Lower lobe of right lung (tissue), 2 donors: Measurements from ENCODE around the gene ATP10B. TPM values are rescaled to one million over a fixed set of nuclear protein-coding genes. Genes with fewer than 3 reads are reported as not detected.

Source experiments
- ATAC-seq, 2 donors: fragments of 200-7000 bp; cut with Tn5 transposase; one replicate each; pipeline ENCODE4 v1.9.1; 2020 to 2022; ENCODE audit warnings: mild to moderate bottlenecking in 2 of 2, moderate library complexity in 2 of 2
- DNase-seq: peaks from one replicate; pipeline ENCODE4 v3.0.0-alpha.2; 2020
- H3K27ac ChIP-seq: fragments of 200-600 bp; one replicate; pipeline ENCODE4 v1.8.0; 2022
- H3K27me3 ChIP-seq: fragments of 200-600 bp; one replicate; pipeline ENCODE4 v1.8.0; 2022; ENCODE audit warnings: low read depth
- H3K36me3 ChIP-seq: fragments of 200-600 bp; one replicate; pipeline ENCODE4 v1.8.0; 2022; ENCODE audit warnings: mild to moderate bottlenecking
- H3K4me1 ChIP-seq: fragments of 200-600 bp; one replicate; pipeline ENCODE4 v1.8.0; 2022
- H3K4me3 ChIP-seq: fragments of 200-600 bp; one replicate; pipeline ENCODE4 v1.8.0; 2022; ENCODE audit warnings: mild to moderate bottlenecking
- H3K9me3 ChIP-seq: fragments of 200-600 bp; one replicate; pipeline ENCODE4 v1.8.0; 2022
- CTCF ChIP-seq: fragments of 200-600 bp; IDR thresholded peaks from one replicate; pipeline ENCODE4 v1.8.0; 2022; ENCODE audit warnings: antibody characterized with exemption, mild to moderate bottlenecking
- intact Hi-C: fragments of 100-400 bp; cut with DNase I; formaldehyde crosslinking; loops from one replicate; pipeline ENCODE4 v1.11.0; 2022
- total RNA-seq: library from RNA; stranded (reverse); fragmentation: NEBNext Ultra II Directional; extraction: Animal tissue kit (Norgen Biotek cat#: 25700); gene quantifications from one replicate; pipeline ENCODE4 v1.2.1, GENCODE V29; 2021
- donor health status: DM: no; HTN: yes; CAD: no; lungs with severe emphysema.

The ATP10B gene
- total RNA-seq, 1 donor from 2014 or later, result not detected

GRCh38 chr5:160543395-160543794 lies 308.6 kb downstream of the ATP10B start:
- Histone ChIP-seq H3K4me3 (no peak overlapping the region), H3K36me3 (no peaks in the 10 kb centered on the region), H3K4me1 (no peaks in the 10 kb centered on the region), H3K9me3 (no peaks in the 10 kb centered on the region), H3K27ac (no peak overlapping the region), H3K27me3 (no peaks in the 10 kb centered on the region)
- intact Hi-C loops, result no loop called here
- ATAC-seq (no peak), DNase-seq (no peak)
- no peak for TF ChIP-seq CTCF

- Histone ChIP-seq H3K4me1 (no peaks in the 10 kb centered on the region), H3K9me3 (no peaks in the 10 kb centered on the region), H3K4me3 (no peak overlapping the region), H3K27ac (no peak overlapping the region), H3K36me3 (no peaks in the 10 kb centered on the region), H3K27me3 (no peaks in the 10 kb centered on the region)
- ATAC-seq (no peak), DNase-seq (no peak)
- no peak for TF ChIP-seq CTCF
- intact Hi-C loops, result no loop called here
These were observed 309.2 kb downstream of the ATP10B start for GRCh38 chr5:160542840-160543239.

- DNase-seq (no peak), ATAC-seq (no peak)
- TF ChIP-seq CTCF, result no peak
- H3K9me3 ChIP-seq, result no peaks in the 10 kb centered on the region
- H3K4me1 ChIP-seq, result no peaks in the 10 kb centered on the region
- intact Hi-C loops, result no loop called here
- H3K4me3 ChIP-seq, result no peak overlapping the region
- H3K27ac ChIP-seq, result no peak overlapping the region
- no peaks in the 10 kb centered on the region for H3K36me3 ChIP-seq
- H3K27me3 ChIP-seq, result no peaks in the 10 kb centered on the region
These were observed 309.7 kb downstream of the ATP10B start for GRCh38 chr5:160542281-160542680.

- H3K27ac ChIP-seq, result no peak overlapping the region
- intact Hi-C loops, result no loop called here
- no peaks in the 10 kb centered on the region for H3K27me3 ChIP-seq
- H3K9me3 ChIP-seq, result no peaks in the 10 kb centered on the region
- no peak for ATAC-seq
- no peaks in the 10 kb centered on the region for H3K36me3 ChIP-seq
- DNase-seq, result no peak
- TF ChIP-seq CTCF, result no peak
- no peaks in the 10 kb centered on the region for H3K4me1 ChIP-seq
- H3K4me3 ChIP-seq, result no peak overlapping the region
These were observed 312.6 kb downstream of the ATP10B start for GRCh38 chr5:160539431-160539830.

- TF ChIP-seq CTCF, result no peak
- Histone ChIP-seq H3K4me1 (no peaks in the 10 kb centered on the region), H3K9me3 (no peaks in the 10 kb centered on the region), H3K4me3 (no peak overlapping the region), H3K27ac (no peak overlapping the region), H3K36me3 (no peaks in the 10 kb centered on the region), H3K27me3 (no peaks in the 10 kb centered on the region)
- intact Hi-C loops, result no loop called here
- no peak for ATAC-seq
- DNase-seq, result no peak
These were observed 314.1 kb downstream of the ATP10B start for GRCh38 chr5:160537940-160538339.

GRCh38 chr5:160537116-160537515 lies 314.9 kb downstream of the ATP10B start:
- intact Hi-C loops, result no loop called here
- Histone ChIP-seq H3K4me3 (no peak overlapping the region), H3K27me3 (no peaks in the 10 kb centered on the region), H3K36me3 (no peaks in the 10 kb centered on the region), H3K9me3 (no peaks in the 10 kb centered on the region), H3K4me1 (no peaks in the 10 kb centered on the region), H3K27ac (no peak overlapping the region)
- TF ChIP-seq CTCF, result no peak
- ATAC-seq, result no peak
- no peak for DNase-seq
